Caco-2 (cell line): Measurements from ENCODE around the gene TMEM80. TPM values are rescaled to one million over a fixed set of nuclear protein-coding genes. Genes with fewer than 3 reads are reported as not detected.
A peak's percentile ranks its signal among the peaks of the same experiment; 100 is the strongest.

ENCODE experiments used
- BruUV-seq: library from RNA; stranded (reverse); fragments of 400-500 nt; replicated peaks from 2 replicates; lab custom pipeline; 2021; lab: Mats Ljungman, UMichigan
- CTCF ChIA-PET: fragments of 300-600 bp; sonication (Branson Sonifier 250); formaldehyde crosslinking; loops from one replicate; lab custom pipeline; 2022; ENCODE audit warnings: antibody characterized with exemption; lab: Charles Lee
- POLR2A ChIA-PET: fragments of 300-600 bp; sonication (Branson Sonifier 250); formaldehyde crosslinking; loops from one replicate; lab custom pipeline; 2022; ENCODE audit warnings: antibody characterized with exemption; lab: Charles Lee
- DNase-seq, 2 experiments: peaks; one replicate each; pipeline versions ENCODE4 v3.0.0 to v3.0.0-alpha.2; 2020 to 2022
- H3K27me3 ChIP-seq: replicated peaks from 2 replicates; pipeline ENCODE4 v1.6.0; 2011; ENCODE audit warnings: low read length; ENCODE audit not compliant: control insufficient read depth, insufficient read depth
- H3K36me3 ChIP-seq: 2 replicates; pipeline ENCODE4 v1.5.1; 2011; ENCODE audit warnings: low read length; ENCODE audit not compliant: control insufficient read depth, insufficient read depth
- H3K4me1 ChIP-seq: fragments of 250-450 bp; sonication (Bioruptor Pico); 2 replicates; pipeline ENCODE4 v1.5.1; 2020; ENCODE audit warnings: mild to moderate bottlenecking
- H3K4me3 ChIP-seq: 2 replicates; pipeline ENCODE4 v1.5.1; 2011; ENCODE audit warnings: low read depth, mild to moderate bottlenecking, control low read depth, low read length
- H3K9me3 ChIP-seq: fragments of 250-450 bp; sonication (Bioruptor Pico); 2 replicates; pipeline ENCODE4 v1.5.1; 2020; ENCODE audit warnings: mild to moderate bottlenecking, moderate library complexity
- H3K27ac Mint-ChIP-seq: one replicate; pipeline ENCODE4 v1.8.0; 2022; ENCODE audit warnings: mixed read lengths; ENCODE audit not compliant: unreplicated experiment
- H3K27me3 Mint-ChIP-seq: one replicate; pipeline ENCODE4 v1.8.0; 2022; ENCODE audit warnings: mixed read lengths; ENCODE audit not compliant: insufficient read depth, unreplicated experiment
- H3K36me3 Mint-ChIP-seq: one replicate; pipeline ENCODE4 v1.8.0; 2022; ENCODE audit warnings: mild to moderate bottlenecking, mixed read lengths; ENCODE audit not compliant: insufficient read depth, unreplicated experiment
- H3K4me1 Mint-ChIP-seq: one replicate; pipeline ENCODE4 v1.8.0; 2022; ENCODE audit warnings: low read depth, mixed read lengths; ENCODE audit not compliant: unreplicated experiment
- H3K4me3 Mint-ChIP-seq: one replicate; pipeline ENCODE4 v1.8.0; 2022; ENCODE audit warnings: mild to moderate bottlenecking, moderate library complexity, mixed read lengths; ENCODE audit not compliant: unreplicated experiment
- H3K9me3 Mint-ChIP-seq: one replicate; pipeline ENCODE4 v1.8.0; 2022; ENCODE audit warnings: mixed read lengths; ENCODE audit not compliant: unreplicated experiment
- intact Hi-C: fragments of 100-400 bp; cut with micrococcal nuclease; formaldehyde crosslinking; loops from one replicate; pipeline ENCODE4 v1.10.0; 2022; ENCODE audit not compliant: unreplicated experiment
- total RNA-seq: library from RNA; stranded (reverse); gene quantifications from 2 replicates; pipeline ENCODE4 v1.2.3, GENCODE V29; 2022
- TF ChIP-seq, protein P1 (sequence below), 2 experiments: fragments of 200-600 bp in 1 of 2; IDR thresholded peaks; 1 replicate in 1 of 2; 2 replicates in 1 of 2; pipeline versions ENCODE4 v1.5.1 to v1.8.0; 2011 to 2022; ENCODE audit warnings: antibody characterized with exemption in 1 of 2, control low read depth in 1 of 2, inconsistent platforms in 1 of 2, low read depth in 1 of 2, low read length in 1 of 2, mild to moderate bottlenecking in 1 of 2, moderate library complexity in 1 of 2; ENCODE audit not compliant: insufficient read depth in 1 of 2, severe bottlenecking in 1 of 2, unreplicated experiment in 1 of 2

Gene TMEM80
- total RNA-seq, 1 experiment from 2014 or later = 74.7 TPM

- intact Hi-C loops = loop anchor here (1.0 kb wide), 1 partner anchor 9 kb away; no protein-coding TSS in a partner anchor
- Histone ChIP-seq H3K4me3 (peak within 1 kb of the TSS; percentile 96), H3K9me3 (no peaks in the 10 kb centered on the region), H3K4me1 (peaks cover 29% of the 10 kb centered on the region), H3K36me3 (no peaks in the 10 kb centered on the region; the same call in 1 of the 2 replicates), H3K27me3 (no peaks in the 10 kb centered on the region)
- no peaks in the 10 kb centered on the region for H3K27me3 Mint-ChIP-seq
- TF ChIP-seq, protein P1, sequence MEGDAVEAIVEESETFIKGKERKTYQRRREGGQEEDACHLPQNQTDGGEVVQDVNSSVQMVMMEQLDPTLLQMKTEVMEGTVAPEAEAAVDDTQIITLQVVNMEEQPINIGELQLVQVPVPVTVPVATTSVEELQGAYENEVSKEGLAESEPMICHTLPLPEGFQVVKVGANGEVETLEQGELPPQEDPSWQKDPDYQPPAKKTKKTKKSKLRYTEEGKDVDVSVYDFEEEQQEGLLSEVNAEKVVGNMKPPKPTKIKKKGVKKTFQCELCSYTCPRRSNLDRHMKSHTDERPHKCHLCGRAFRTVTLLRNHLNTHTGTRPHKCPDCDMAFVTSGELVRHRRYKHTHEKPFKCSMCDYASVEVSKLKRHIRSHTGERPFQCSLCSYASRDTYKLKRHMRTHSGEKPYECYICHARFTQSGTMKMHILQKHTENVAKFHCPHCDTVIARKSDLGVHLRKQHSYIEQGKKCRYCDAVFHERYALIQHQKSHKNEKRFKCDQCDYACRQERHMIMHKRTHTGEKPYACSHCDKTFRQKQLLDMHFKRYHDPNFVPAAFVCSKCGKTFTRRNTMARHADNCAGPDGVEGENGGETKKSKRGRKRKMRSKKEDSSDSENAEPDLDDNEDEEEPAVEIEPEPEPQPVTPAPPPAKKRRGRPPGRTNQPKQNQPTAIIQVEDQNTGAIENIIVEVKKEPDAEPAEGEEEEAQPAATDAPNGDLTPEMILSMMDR (IDR thresholded peaks at IDR 0.05; ENCODE audit: insufficient read depth in 1 of 2, low read depth in 1 of 2, low read length in 1 of 2, severe bottlenecking in 1 of 2, unreplicated experiment in 1 of 2) = peak in 1 of 2 experiments; percentile 20
- H3K4me1 Mint-ChIP-seq = peaks cover 1% of the 10 kb centered on the region
- peak within 1 kb of the TSS; percentile 81 for H3K27ac Mint-ChIP-seq
- peak; percentile 93 to 98 for DNase-seq
- ChIA-PET CTCF (interaction anchor here (0.7 kb wide), 2 partner anchors 41 to 50 kb away, joined by 3 read pairs; no protein-coding TSS in a partner anchor), POLR2A (interaction anchor here (0.9 to 2.1 kb wide), 6 partner anchors 16 to 134 kb away, joined by 3 to 9 read pairs (median 4); partner anchors contain the start of genes DEAF1, RPLP2 and TMEM80)
- H3K9me3 Mint-ChIP-seq = no peaks in the 10 kb centered on the region
- peaks cover 22% of the 10 kb centered on the region for H3K36me3 Mint-ChIP-seq
- no TSS peak for BruUV-seq
- peak within 1 kb of the TSS; percentile 93 for H3K4me3 Mint-ChIP-seq
Measured at GRCh38 chr11:747158-748006, 51.8 kb downstream of the TMEM80 start, which contains the start of gene TALDO1. Gene TALDO1, plus strand, starts transcription at chr11:747464. Its CDS starts 18 bp downstream, at chr11:747482.

DNA sequence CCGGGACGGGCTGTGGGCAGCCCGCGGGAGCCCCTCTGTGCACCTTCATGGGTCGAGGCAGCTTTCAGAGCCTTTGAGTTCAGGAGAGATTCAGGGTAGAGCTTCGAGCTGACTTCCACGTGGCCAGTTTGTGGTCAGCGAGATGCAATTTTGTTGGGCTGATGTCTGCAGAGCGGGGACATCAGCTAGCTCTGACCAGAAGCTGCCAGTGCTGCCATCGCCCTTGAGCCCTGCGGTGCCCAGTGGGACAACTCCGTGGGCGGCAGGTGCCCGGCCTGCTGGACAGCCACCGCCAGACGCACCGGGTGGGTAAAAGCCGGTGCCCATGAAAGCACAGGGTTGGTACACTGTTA, 52.4 kb downstream of the TMEM80 start:
- ChIA-PET CTCF (interaction anchor here (0.7 kb wide), 1 partner anchor 49 kb away, joined by 3 read pairs; no protein-coding TSS in a partner anchor), POLR2A (interaction anchor here (0.9 to 2.1 kb wide), 5 partner anchors 21 to 134 kb away, joined by 3 to 9 read pairs (median 3); partner anchors contain the start of genes DEAF1, RPLP2 and TMEM80)
- Histone ChIP-seq H3K9me3 (no peaks in the 10 kb centered on the region), H3K4me1 (peaks cover 27% of the 10 kb centered on the region), H3K27me3 (no peaks in the 10 kb centered on the region), H3K4me3 (peak overlapping the region; percentile 96), H3K36me3 (no peaks in the 10 kb centered on the region; the same call in 1 of the 2 replicates)
- H3K4me1 Mint-ChIP-seq = no peaks in the 10 kb centered on the region
- DNase-seq = no peak
- TF ChIP-seq, protein P1 (IDR thresholded peaks at IDR 0.05; ENCODE audit: insufficient read depth in 1 of 2, low read depth in 1 of 2, low read length in 1 of 2, severe bottlenecking in 1 of 2, unreplicated experiment in 1 of 2) = no peak
- H3K36me3 Mint-ChIP-seq = peaks cover 27% of the 10 kb centered on the region
- no peaks in the 10 kb centered on the region for H3K27me3 Mint-ChIP-seq
- no peaks in the 10 kb centered on the region for H3K9me3 Mint-ChIP-seq
- H3K4me3 Mint-ChIP-seq = peak overlapping the region; percentile 93
- peak overlapping the region; percentile 72 for H3K27ac Mint-ChIP-seq
- BruUV-seq = no TSS peak
- intact Hi-C loops = no loop called here

- H3K4me1 ChIP-seq = peaks cover 27% of the 10 kb centered on the region
- no peaks in the 10 kb centered on the region for H3K27me3 Mint-ChIP-seq
- peaks cover 27% of the 10 kb centered on the region for H3K36me3 Mint-ChIP-seq
- intact Hi-C loops = no loop called here
- POLR2A ChIA-PET = interaction anchor here (0.6 kb wide), 1 partner anchor 33 kb away, joined by 7 read pairs; no protein-coding TSS in a partner anchor
- peak overlapping the region; percentile 38 for H3K4me3 Mint-ChIP-seq
- no peaks in the 10 kb centered on the region for H3K27me3 ChIP-seq
- DNase-seq = no peak
- no peak overlapping the region for H3K27ac Mint-ChIP-seq
- no TSS peak for BruUV-seq
- no peak overlapping the region for H3K4me3 ChIP-seq
- TF ChIP-seq, protein P1 (IDR thresholded peaks at IDR 0.05; ENCODE audit: insufficient read depth in 1 of 2, low read depth in 1 of 2, low read length in 1 of 2, severe bottlenecking in 1 of 2, unreplicated experiment in 1 of 2) = no peak
- no peaks in the 10 kb centered on the region for H3K9me3 ChIP-seq
- no peaks in the 10 kb centered on the region for H3K9me3 Mint-ChIP-seq
- CTCF ChIA-PET = no interaction called here
- H3K36me3 ChIP-seq = no peaks in the 10 kb centered on the region; the same call in 1 of the 2 replicates
- no peaks in the 10 kb centered on the region for H3K4me1 Mint-ChIP-seq
Measured at GRCh38 chr11:749731-750130, 54.1 kb downstream of the TMEM80 start.
